NCI-H1417 treated with DMSO at 0.1 percent for 48 hours (cell line): Measurements from ENCODE around the gene SDR42E2.
A peak's percentile ranks its signal among the peaks of the same experiment; 100 is the strongest.
"Not testable (repeated sequence)": the region's sequence is repeated elsewhere in the genome, so short reads cannot be mapped to it uniquely, and the experiment has no call there.

Experiments
- DNase-seq: peaks from one replicate; lab custom pipeline; 2025; lab: John Stamatoyannopoulos, UW

SDR42E2 gene

DNA sequence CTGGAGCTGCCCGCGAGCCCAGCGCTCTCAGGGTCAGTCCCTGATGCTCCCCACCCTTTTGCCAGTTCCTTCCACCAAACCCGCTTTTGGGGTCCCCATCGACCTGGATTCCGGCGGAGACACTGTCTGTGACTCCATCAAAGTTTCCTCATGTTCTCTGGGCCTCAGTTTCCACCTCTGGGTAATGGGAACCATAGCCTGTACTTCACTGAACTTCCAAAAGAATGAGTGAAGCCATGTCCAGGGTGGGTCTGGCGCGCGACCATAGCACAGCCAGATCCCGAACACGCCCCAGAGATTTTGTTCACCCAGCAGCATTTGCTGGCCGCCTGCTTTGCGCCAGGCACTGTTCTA, 327 bp downstream of the SDR42E2 start:
- DNase-seq, result no peak

DNA sequence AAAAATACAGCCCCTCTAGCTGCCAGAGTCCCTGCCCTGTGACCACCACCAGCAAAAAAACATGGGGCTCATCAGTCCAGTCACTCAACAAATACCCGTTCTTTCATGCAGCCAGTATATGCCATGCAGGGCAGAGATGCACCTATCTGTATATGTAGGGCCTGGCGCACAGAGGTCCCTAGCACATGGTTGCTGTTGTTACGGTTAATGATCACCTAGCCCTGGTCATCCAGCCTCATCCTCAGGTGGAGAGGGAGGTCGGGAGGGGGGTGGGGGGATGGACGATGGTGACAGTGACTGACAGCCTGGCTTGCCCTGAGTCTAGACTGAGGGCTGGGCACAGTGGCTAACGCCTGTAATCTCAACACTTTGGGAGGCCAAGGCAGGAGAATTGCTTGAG, 1.5 kb downstream of the SDR42E2 start:
- DNase-seq, result no peak

DNA sequence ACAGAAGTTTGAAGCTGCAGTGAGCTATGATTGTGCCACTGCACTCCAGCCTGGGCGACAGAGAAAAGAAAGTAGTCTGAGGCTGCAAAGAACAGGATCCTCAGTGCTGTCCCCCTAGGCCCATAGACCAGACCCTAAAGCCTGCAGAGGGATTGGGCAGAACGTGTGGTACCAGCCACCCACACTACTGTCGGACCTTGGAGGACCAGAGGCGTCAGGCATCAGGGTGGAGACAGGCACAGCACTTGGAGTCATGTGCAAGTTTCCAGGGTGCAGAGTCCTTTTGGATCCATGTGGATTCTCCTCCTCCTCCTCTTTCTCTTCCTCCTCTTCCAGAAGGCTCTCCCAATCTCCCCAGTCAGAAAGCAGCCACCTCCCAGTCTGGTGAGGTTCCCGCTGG, 2.2 kb downstream of the SDR42E2 start:
- no peak for DNase-seq

DNA sequence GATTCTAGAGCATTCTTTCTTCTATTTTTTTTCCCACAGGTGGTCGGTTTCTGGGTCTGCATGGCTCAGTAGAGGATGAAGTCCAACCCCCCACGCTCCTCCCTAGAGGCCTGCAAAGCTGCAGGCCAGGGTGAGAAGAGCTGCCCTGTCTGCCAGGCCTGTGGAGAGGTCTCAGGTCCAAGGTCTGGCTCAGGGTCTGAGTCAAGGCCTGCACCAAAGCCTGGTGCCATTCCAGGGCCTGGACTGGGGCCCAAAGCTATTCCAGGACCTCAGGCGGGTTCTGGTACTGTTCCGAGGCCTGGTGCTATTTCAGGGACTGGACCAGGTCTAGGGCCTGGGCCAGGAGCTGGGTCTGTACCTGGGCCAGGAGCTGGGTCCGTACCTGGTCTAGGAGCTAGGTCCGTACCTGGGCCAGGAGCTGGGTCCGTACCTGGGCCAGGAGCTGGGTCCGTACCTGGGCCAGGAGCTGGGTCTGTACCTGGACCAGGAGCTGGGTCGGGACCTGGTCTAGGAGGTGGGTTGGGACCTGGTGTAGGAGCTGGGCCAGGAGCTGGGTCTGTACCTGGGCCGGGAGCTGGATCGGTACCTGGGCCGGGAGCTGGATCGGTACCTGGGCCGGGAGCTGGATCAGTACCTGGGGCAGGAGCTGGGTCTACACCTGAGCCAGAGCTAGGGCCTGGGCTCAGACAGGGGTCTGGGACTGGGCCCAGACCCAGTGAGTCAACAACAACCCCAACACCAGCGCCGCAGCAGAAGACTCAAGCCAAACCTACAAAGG, 3.4 kb downstream of the SDR42E2 start:
- no peak for DNase-seq

DNA sequence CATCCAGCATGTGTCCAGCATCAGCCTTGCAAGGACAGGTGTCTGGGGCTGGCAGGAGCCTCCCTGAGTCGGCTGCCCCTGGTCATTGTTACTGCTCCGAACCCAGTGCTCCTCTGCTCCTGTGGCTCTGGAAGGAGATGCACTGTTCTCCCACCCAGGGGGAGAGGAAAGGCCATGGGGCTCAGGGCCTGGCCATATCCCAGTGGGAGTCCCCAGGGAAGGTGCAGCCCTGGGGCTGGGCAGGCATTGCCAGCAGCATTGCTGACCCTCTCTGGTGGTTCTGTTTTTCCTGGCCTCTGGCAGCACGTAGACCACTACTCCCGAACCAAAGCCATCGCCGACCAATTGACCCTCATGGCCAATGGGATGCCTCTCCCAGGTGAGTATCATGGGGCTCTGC, 9.6 kb downstream of the SDR42E2 start:
- DNase-seq, result no peak

DNA sequence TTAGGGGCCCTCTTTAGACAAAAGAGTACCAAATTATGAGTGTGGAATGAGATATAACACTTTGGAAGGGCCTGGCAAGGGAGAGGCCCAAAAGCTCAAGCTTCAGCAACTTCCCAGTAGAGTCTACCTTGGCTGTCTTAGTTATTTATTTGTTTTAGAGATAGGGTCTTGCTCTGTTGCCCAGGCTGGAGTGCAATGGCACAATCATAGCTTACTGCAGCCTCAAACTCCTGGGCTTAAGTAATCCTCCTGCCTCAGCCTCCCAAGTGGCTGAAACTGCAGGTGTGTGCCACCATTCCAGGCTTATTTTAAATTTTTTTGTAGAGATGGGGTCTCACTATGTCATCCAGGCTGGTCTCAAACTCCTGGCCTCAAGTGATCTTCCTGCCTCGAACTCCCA, 10.3 kb downstream of the SDR42E2 start:
- not testable (repeated sequence) for DNase-seq

DNA sequence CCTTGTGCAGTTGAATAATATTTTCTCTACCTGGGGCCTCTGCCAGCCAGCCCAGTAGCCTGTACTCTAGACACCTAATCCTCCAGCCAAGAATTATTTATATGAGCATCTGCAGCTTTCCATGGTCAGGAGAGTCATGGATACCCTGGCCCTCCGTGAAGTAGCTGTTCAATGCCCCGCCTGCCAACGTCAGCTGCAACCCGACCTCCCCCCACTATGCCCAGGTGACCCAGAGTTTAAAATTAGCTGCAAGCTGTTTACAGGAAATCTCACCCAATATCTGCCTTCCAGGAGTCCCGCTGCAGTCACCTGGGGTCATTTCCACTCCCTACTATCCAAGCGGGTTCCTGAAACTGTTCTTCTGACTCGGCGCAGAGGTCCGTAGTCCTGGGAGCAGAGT, 12.3 kb downstream of the SDR42E2 start:
- no peak for DNase-seq

DNA sequence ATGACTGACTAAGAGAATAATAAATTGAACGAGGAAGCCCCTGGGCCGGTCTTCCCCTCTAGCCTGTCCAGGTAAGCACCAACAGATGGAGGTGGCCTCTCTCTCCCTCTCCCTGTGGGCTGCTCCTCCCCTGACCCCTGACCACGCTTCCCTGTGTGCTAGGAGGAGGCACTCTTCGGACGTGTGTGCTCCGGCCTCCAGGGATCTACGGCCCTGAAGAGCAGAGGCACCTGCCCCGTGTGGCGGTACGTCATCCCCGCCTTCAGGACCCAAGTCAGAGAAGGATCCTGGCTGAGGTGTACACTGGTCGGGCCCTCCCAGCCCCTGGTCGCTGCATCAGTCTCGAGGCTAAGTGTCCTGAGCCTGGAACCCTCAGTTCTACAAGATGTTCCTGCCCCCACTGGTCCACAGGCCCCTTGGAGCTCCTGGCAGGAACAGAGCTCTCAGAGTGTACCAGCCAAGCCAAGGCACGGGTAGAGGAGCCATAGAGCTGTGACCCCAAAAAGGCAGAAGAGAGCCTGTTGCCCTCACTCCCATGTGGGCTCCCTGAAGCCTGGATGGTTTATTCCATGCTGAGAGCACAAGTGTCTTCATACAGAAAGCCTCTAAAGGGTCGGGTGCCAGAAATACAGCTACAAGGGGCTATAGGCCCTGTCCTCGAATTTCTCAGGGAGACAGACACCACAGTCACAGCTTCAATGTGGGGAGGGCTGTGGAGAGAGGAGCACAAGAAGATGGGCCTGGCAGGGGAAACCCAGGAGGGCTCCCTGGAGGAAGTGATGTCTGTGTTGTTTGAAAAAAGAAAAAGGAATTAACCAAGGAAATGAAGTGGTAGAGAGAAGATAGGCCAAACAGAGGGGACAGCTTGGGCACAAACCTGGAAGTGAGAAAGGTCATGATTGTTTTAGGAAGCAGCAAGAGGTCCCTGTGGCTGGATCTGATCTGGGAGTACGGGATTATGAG, 15.9 kb downstream of the SDR42E2 start:
- DNase-seq, result no peak

DNA sequence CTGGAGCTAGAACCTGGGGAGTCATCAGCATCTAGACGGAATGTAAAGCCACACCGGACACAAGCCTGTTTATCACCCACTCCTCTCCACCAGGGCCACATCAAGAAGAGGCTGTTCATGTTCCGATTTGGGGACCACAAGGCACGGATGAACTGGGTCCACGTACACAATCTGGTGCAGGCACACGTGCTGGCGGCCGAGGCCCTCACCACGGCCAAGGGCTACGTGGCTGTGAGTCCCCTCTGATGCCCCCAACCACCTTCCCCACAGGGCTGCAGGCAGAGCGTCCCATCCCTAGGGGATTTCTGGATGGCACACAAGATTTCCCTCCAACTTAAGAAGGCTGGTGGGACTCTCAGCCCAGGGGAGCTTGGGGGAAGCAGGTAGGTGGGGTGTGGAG, 19.1 kb downstream of the SDR42E2 start:
- DNase-seq, result no peak

DNA sequence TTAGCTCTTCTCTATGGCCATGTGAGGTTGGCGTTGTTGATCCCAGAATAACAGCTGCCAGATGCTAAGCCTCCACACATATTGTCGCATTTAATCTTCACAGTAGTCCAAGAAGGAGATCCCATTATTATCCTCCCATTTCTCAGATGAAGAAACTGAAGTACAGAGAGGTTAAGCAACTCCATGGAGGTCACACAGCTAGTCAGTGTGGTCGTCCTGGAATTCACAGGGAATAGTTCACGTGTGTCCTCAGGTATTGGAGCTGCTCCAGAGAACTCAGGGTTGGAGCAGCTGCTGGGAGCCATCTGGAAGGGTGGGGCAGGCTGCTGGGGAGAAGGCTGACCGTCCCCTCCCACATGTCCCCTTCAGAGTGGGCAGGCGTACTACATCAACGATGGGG, 19.5 kb downstream of the SDR42E2 start:
- DNase-seq, result no peak

DNA sequence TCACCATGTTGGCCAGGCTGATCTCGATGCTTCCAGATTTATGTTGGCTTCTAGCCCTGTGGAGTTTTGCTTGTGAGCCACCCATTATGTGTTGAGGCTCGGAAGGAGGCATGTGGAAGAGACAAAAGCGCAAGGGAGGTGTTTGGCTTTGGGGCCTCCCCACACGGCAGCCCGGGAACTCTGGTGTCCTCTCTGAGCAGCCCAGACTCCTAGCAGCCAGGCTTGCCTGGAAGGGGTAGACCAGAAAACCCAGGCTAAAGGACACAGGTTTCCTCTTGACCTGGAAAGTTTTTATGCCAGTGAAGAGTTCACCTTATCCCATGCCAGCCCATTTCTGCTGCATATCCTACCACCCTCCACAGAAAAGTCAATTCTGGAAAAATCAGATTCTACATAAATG, 21.0 kb downstream of the SDR42E2 start:
- no peak for DNase-seq

DNA sequence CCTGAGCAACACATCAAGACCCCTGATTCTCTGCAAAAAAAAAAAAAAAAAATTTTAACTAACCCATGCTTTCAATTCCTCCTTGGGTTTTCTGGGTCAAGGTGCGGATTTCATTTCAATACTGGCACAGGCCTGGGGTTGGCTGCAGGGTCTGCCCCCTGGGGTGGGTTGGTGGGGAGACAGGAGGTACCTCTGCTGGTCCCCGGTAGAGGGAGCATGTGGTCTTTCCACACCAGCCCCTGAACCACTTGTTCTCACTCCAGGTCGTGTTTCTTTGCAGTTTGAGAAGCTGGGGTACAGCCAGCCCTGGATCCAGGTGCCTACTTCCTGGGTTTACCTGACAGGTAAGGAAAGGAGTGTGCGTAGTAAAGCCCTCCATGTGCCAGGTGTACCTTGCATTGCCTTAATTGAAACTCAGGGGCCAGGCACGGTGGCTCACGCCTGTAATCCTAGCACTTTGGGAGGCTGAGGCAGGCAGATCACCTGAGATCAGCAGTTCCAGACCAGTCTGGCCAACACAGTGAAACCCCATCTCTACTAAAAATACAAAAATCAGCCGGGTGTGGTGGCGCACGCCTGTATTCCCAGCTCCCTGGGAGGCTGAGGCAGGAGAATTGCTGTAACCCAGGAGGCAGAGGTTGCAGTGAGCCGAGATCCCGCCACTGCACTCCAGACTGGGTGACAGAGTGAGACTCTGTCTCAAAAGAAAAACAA, 21.8 kb downstream of the SDR42E2 start:
- DNase-seq, result no peak

DNA sequence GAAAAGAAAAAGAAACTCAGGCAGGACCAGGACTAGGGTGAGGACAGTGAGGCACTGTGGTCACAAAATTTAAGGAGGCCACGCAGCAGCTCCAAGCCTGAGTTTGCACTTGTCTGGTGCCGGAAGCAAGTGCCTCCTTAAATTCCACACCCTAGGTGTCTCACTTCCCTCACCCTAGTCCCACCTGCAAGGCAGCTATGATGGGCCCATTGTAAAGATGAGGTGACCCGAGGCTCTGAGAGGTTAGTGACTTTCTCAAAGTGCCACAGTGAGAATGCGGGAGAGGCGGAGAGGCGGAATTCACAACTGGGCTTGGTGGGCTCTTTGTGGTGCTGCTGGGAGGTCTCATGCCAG, 22.3 kb downstream of the SDR42E2 start:
- no peak for DNase-seq

DNA sequence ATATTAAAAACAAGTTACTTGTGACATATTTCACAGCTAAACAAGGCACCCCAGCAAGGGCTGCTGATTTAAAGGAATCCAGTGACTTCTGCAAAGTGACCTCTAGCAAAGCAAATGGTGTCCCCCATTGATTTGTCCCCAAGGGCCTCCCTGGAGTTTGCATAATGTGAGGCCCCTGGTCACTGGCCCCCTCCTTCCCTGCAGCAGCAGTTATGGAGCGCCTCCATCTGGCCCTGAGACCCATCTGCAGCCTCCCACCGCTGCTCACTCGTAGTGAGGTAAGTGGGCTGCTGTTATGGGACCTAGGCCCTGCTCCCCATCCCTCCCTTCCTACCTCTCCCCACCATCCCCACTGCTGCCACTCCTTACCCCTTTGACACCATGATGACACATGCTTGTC, 24.2 kb downstream of the SDR42E2 start:
- no peak for DNase-seq

DNA sequence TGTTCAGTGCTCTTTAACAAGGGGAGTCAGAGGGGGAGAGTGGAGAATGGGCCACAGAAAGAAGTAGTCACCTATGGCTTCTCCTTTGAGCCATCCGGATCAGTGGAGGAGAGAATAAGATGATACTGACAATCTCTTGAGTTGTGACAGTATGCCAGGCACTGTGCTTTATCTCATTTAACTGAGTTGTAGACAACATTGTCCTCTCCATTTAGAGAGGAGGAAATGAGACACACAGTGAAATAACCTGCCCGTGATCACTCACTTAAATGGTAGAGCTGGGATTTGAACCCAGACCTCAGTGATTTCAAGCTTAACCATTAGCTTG, 25.9 kb downstream of the SDR42E2 start:
- no peak for DNase-seq

DNA sequence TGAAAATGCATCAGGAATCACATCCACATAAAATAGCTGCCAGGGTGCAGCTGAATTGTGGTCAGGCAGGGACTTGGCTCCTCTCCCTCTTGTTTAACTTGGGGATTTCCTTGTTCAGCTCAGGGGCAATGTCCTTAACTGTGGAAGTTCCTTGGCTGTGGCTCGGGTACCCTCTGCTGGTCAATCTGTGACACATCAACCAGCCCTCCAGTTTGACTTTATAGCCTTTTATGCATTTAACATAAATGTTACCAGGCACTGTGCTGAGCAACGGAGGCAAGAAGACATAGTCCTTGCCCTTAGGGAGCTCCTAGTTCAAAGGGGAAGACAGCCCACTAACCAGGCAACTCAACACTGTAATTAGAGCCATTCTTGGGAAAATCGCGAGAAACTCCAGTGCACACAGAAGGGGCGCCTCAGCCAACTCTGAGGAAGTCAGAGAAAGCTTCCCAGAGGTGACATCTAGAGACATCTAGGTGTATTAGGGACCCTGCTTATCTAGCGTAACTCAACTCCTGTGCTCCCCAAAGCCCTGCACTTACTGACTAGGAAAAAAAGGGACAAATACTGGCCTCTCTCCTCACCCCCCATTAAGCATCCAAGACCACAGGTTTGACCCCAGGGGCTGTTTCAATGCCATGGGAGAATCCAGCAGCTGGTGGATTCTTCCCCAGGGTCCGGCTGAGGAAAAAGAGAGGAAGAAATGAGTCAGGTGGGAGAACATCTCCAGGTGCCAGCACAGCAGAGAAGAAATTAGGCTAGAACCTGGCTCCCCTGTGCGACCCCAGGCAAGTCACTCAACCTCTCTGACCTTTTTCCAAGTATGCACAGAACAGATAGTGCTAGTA, 26.5 kb downstream of the SDR42E2 start:
- DNase-seq, result peak; percentile 12

DNA sequence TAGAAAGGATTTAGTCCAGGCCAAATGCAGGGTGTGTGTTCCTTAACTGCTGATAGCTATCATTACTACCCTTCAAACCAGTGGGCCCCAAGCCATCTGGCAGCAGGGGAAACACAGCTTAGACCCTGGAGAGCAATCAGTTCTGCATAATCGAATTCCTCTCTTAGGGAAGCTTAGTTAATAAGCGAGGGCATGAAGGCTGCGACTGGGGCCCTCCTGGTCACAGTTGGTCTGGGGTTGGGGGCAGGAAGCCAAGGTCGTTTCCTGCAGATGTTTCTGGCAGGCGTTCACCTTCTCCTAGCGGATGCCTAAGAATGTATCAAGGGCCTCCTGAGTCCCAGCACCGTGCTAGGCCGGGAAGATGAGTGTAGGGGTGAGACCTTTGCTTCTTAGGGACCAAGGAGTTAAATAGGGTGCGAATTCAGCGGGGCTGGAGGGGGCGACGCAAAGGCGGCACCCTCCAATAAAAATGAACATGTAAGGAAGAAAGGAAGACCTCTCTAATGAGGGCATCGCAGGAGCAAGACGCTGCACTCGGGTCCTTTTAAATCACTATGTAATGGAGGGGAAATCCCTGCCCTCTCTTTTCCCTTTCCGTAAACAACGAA, 27.3 kb downstream of the SDR42E2 start:
- DNase-seq, result no peak

DNA sequence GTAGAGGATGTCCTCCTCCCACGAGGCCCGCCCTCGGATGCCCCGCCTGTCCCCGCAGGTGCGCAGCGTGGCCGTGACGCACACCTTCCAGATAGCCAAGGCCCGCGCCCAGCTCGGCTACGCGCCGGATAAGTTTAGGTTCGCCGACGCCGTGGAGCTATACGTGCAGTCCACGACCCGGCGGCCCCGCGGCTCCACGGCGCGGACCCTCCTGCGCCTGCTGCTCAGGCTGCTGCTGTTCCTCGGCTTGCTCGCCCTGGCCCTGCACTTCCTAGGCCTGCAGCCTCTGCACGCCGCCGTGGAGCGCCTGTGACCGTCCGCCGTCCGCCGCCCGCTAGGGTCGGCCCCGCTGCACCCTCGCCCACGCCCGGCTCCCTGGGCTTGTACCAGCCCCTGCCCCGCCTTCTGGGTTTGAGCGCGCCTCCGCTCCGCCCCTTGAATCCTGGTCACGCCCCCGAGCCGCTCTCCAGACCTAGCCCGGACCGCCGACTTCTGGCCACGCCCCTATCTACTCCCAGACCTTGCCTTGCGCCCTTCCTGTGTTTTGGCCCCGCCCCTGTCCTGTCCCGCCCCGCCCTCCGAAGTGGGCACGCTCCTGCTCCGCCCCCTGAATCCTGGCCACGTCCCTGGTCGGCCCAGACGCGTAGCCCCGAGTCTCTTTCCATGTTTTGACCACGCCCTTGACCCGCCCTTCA, 27.9 kb downstream of the SDR42E2 start:
- no peak for DNase-seq

DNA sequence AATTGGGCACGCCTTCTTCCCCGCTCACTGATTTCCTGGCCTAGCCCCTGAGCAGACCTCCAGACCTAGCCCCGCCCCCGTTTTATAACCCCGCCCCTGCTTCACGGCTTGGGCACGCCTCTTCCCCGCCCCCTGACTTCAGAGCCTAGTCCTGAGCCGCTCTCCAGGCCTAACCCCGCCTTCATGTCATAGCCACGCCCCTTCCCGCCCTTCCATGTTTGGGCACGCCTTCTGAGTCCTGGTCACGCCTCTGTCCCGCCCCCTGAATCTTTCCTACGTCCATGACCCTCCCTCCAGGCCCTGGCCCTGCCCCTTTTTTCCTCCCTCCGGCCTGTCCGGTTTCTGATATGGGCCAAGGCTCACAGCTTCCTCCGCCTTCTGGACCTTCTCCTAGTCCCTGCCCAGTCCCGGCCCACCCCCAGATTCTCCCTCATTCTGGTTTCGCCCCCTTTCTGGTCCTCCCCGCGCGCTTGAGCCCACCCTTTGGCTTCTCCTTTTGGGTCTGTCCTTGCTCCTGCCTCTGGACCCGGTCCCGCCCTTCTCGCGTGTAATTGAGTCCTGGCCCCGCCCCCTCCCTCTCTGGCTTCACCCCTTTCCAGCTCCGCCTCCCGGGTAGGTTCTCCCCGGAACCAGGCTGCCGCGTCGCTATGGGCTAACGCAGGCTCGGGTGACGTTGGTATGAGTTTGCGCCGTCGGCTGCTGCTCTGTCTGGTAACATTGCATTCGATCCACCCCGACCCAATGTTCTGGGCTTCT, 28.6 kb downstream of the SDR42E2 start:
- DNase-seq, result peak; percentile 96
